Activated CD8-positive, alpha-beta memory T cell treated with anti-CD3 and anti-CD28 coated beads, Interleukin-2, amount 50 U/mL, for 1 hour (primary cell): ENCODE results near the gene ASB16.
"Not testable (repeated sequence)": the region's sequence is repeated elsewhere in the genome, so short reads cannot be mapped to it uniquely, and the experiment has no call there.

Experiments used
- DNase-seq: peaks from one replicate; pipeline ENCODE4 v3.0.0-alpha.2; 2020; ENCODE audit errors: extremely low read depth

The ASB16 gene

GRCh38 chr17:44147812-44148211, 22.7 kb upstream of the ASB16 start:
- no peak for DNase-seq

- not testable (repeated sequence) for DNase-seq
Observed at GRCh38 chr17:44149066-44149465, 21.4 kb upstream of the ASB16 start.

- no peak for DNase-seq
Observed at GRCh38 chr17:44149750-44150329, 20.7 kb upstream of the ASB16 start.

- no peak for DNase-seq
Observed at GRCh38 chr17:44152875-44153274, 17.6 kb upstream of the ASB16 start.

- no peak for DNase-seq
Observed at GRCh38 chr17:44155488-44155887, 15.0 kb upstream of the ASB16 start.

GRCh38 chr17:44159519-44160210, 10.8 kb upstream of the ASB16 start:
- DNase-seq = no peak

- no peak for DNase-seq
Observed at GRCh38 chr17:44164476-44164875, 6.0 kb upstream of the ASB16 start.

GRCh38 chr17:44167181-44167861, 3.2 kb upstream of the ASB16 start:
- no peak for DNase-seq

GRCh38 chr17:44170135-44170498, 387 bp upstream of the ASB16 start:
- DNase-seq = no peak

- DNase-seq = no peak
Observed at GRCh38 chr17:44171931-44172455, 1.5 kb downstream of the ASB16 start.

GRCh38 chr17:44174427-44174826, 3.9 kb downstream of the ASB16 start:
- DNase-seq = no peak

GRCh38 chr17:44176257-44176656, 5.8 kb downstream of the ASB16 start:
- DNase-seq = no peak

GRCh38 chr17:44176671-44177501, 6.4 kb downstream of the ASB16 start:
- DNase-seq = no peak

- DNase-seq = no peak
Observed at GRCh38 chr17:44177640-44178039, 7.1 kb downstream of the ASB16 start.

- DNase-seq = no peak
Observed at GRCh38 chr17:44178133-44178532, 7.6 kb downstream of the ASB16 start.

- DNase-seq = no peak
Observed at GRCh38 chr17:44183024-44183423, 12.5 kb downstream of the ASB16 start.

- no peak for DNase-seq
Observed at GRCh38 chr17:44184212-44184810, 13.8 kb downstream of the ASB16 start.

- DNase-seq = peak; percentile 99
Observed at GRCh38 chr17:44186307-44187130, 16.0 kb downstream of the ASB16 start, which contains the start of gene TMUB2. TMUB2 (plus strand) TSS chr17:44186972; CDS start chr17:44187709, 737 bp downstream.

GRCh38 chr17:44187131-44187899, 16.8 kb downstream of the ASB16 start:
- DNase-seq = no peak
